T-helper 17 cell (primary cell): Measurements from ENCODE around the gene ERLIN1. TPM values are rescaled to one million over a fixed set of nuclear protein-coding genes. Genes with fewer than 3 reads are reported as not detected.

Source experiments
- ATAC-seq: fragments of 150-1000 bp; cut with Tn5 transposase; 2 replicates; pipeline ENCODE4 v1.10.0; 2021; ENCODE audit warnings: mild to moderate bottlenecking, moderate library complexity
- DNase-seq, 3 donors: peaks; one replicate each; pipeline versions ENCODE4 v3.0.0 to v3.0.0-alpha.2; 2020 to 2021
- H3K9me3 ChIP-seq: one replicate; pipeline ENCODE4 v1.7.0; 2013; ENCODE audit warnings: low read length, mild to moderate bottlenecking; ENCODE audit not compliant: control insufficient read depth, poor library complexity, severe bottlenecking
- H3K27ac Mint-ChIP-seq: one replicate; pipeline ENCODE4 v1.8.0; 2022; ENCODE audit warnings: mild to moderate bottlenecking, moderate library complexity, mixed read lengths
- H3K27me3 Mint-ChIP-seq: one replicate; pipeline ENCODE4 v1.8.0; 2022; ENCODE audit warnings: mixed read lengths
- H3K36me3 Mint-ChIP-seq: one replicate; pipeline ENCODE4 v1.8.0; 2022; ENCODE audit warnings: low read depth, mixed read lengths
- H3K4me1 Mint-ChIP-seq: one replicate; pipeline ENCODE4 v1.8.0; 2022; ENCODE audit warnings: mild to moderate bottlenecking, mixed read lengths
- H3K4me3 Mint-ChIP-seq: one replicate; pipeline ENCODE4 v1.8.0; 2022; ENCODE audit warnings: mild to moderate bottlenecking, moderate library complexity, mixed read lengths
- total RNA-seq, 4 donors: library from RNA in 2 of 4; stranded (reverse) in 2 of 4; gene quantifications; one replicate each; pipeline ENCODE4 v1.2.3 and lab custom pipeline; 2022 to 2026

Gene ERLIN1
- total RNA-seq, 2 donors from 2014 or later: 3.7 to 5.7 TPM

- H3K4me1 Mint-ChIP-seq: peaks cover 53% of the 10 kb centered on the region
These were observed 704 bp upstream of the ERLIN1 start for GRCh38 chr10:100186253-100187212.

GRCh38 chr10:100184840-100185239 lies 989 bp downstream of the ERLIN1 start:
- DNase-seq: no peak

More at GRCh38 chr10:100186253-100187212, 704 bp upstream of the ERLIN1 start:
- ATAC-seq (peak; percentile 69), DNase-seq (no peak)
- H3K36me3 Mint-ChIP-seq: peaks cover 6% of the 10 kb centered on the region
- H3K27ac Mint-ChIP-seq: peak overlapping the region; percentile 98
- peak overlapping the region; percentile 97 for H3K4me3 Mint-ChIP-seq
- no peaks in the 10 kb centered on the region for H3K27me3 Mint-ChIP-seq
- H3K9me3 ChIP-seq: no peaks in the 10 kb centered on the region

DNA sequence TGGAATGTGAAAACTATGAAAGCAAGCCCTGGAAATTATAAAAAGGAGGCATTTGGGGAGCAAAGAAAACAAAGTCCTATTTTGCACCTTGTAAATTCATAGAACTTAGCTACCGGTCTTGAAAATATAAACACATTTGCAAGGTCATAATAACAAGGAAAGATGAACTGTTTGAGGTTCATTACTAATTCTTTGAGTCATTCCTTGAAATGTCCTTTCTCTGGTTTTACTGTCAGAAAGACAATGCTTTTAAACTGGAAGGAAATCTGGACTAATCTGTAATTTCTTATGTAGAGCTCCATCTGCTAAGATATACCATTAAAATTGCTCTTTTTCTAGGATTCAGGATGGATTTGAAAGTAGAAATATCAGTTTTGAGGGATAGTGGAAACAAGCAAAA lies 1.4 kb downstream of the ERLIN1 start:
- peak overlapping the region; percentile 98 for H3K27ac Mint-ChIP-seq
- H3K36me3 Mint-ChIP-seq: peaks cover 6% of the 10 kb centered on the region
- no peaks in the 10 kb centered on the region for H3K27me3 Mint-ChIP-seq
- DNase-seq (no peak), ATAC-seq (no peak)
- no peaks in the 10 kb centered on the region for H3K9me3 ChIP-seq
- peaks cover 51% of the 10 kb centered on the region for H3K4me1 Mint-ChIP-seq
- H3K4me3 Mint-ChIP-seq: peak overlapping the region; percentile 97

More at GRCh38 chr10:100184840-100185239, 989 bp downstream of the ERLIN1 start:
- peak overlapping the region; percentile 98 for H3K27ac Mint-ChIP-seq
- H3K4me3 Mint-ChIP-seq: peak overlapping the region; percentile 97
- peaks cover 6% of the 10 kb centered on the region for H3K36me3 Mint-ChIP-seq
- no peak for ATAC-seq
- H3K27me3 Mint-ChIP-seq: no peaks in the 10 kb centered on the region
- peaks cover 51% of the 10 kb centered on the region for H3K4me1 Mint-ChIP-seq
- H3K9me3 ChIP-seq: no peaks in the 10 kb centered on the region

DNA sequence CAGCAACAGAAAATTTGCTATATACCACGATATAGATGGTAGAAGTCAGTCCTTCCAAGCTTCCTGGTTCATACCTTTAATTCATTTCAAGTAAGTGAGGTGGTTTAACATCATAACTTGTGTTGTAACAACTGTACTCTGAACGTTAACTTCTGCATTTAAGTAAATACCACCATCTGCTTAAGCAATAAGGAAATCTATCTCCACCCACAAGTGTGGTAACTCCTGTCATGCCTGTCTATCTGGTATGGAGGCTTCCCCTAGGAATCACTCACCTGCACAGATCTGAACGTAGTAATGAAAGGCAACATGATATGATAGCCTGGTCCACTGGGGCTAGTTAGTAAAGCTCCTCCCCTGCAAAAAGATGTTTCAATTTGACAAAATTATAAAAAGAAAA lies 2.3 kb downstream of the ERLIN1 start:
- ATAC-seq (no peak), DNase-seq (no peak)
- Mint-ChIP-seq H3K4me3 (no peak overlapping the region), H3K4me1 (peaks cover 50% of the 10 kb centered on the region), H3K27ac (peak overlapping the region; percentile 93), H3K27me3 (no peaks in the 10 kb centered on the region), H3K36me3 (peaks cover 6% of the 10 kb centered on the region)
- no peaks in the 10 kb centered on the region for H3K9me3 ChIP-seq

GRCh38 chr10:100182908-100183307 lies 2.9 kb downstream of the ERLIN1 start:
- Mint-ChIP-seq H3K27me3 (no peaks in the 10 kb centered on the region), H3K27ac (peak overlapping the region; percentile 93), H3K4me1 (peaks cover 48% of the 10 kb centered on the region), H3K36me3 (peaks cover 8% of the 10 kb centered on the region), H3K4me3 (no peak overlapping the region)
- no peaks in the 10 kb centered on the region for H3K9me3 ChIP-seq
- ATAC-seq (no peak), DNase-seq (no peak)

- H3K27me3 Mint-ChIP-seq: no peaks in the 10 kb centered on the region
These were observed 3.5 kb downstream of the ERLIN1 start for GRCh38 chr10:100182281-100182680.

DNA sequence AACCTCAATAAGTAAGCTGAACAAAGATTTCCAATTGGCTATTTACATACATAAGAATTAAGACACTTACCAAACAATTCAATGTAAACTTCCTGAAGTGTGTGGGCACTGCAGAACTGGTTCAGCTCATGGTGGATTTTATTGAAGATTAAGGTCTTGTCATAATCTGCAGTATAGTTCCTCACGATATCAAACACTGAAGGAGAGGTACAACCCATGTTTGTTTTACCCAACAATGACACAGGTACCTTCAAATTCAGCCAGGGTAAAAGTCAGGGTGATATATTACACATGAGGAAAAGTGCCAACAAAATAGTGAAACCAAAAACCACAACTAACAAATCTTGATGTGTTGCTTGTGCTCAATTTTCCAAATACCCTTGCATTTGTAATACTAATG lies 10.0 kb downstream of the ERLIN1 start:
- Mint-ChIP-seq H3K27ac (no peak overlapping the region), H3K36me3 (peaks cover 9% of the 10 kb centered on the region), H3K4me1 (peaks cover 15% of the 10 kb centered on the region), H3K4me3 (no peak overlapping the region), H3K27me3 (no peaks in the 10 kb centered on the region)
- DNase-seq (no peak), ATAC-seq (no peak)
- H3K9me3 ChIP-seq: no peaks in the 10 kb centered on the region

More at GRCh38 chr10:100182281-100182680, 3.5 kb downstream of the ERLIN1 start:
- Mint-ChIP-seq H3K4me3 (no peak overlapping the region), H3K27ac (peak overlapping the region; percentile 93), H3K36me3 (peaks cover 9% of the 10 kb centered on the region), H3K4me1 (peaks cover 47% of the 10 kb centered on the region)
- no peaks in the 10 kb centered on the region for H3K9me3 ChIP-seq
- ATAC-seq: no peak
- DNase-seq: no peak

DNA sequence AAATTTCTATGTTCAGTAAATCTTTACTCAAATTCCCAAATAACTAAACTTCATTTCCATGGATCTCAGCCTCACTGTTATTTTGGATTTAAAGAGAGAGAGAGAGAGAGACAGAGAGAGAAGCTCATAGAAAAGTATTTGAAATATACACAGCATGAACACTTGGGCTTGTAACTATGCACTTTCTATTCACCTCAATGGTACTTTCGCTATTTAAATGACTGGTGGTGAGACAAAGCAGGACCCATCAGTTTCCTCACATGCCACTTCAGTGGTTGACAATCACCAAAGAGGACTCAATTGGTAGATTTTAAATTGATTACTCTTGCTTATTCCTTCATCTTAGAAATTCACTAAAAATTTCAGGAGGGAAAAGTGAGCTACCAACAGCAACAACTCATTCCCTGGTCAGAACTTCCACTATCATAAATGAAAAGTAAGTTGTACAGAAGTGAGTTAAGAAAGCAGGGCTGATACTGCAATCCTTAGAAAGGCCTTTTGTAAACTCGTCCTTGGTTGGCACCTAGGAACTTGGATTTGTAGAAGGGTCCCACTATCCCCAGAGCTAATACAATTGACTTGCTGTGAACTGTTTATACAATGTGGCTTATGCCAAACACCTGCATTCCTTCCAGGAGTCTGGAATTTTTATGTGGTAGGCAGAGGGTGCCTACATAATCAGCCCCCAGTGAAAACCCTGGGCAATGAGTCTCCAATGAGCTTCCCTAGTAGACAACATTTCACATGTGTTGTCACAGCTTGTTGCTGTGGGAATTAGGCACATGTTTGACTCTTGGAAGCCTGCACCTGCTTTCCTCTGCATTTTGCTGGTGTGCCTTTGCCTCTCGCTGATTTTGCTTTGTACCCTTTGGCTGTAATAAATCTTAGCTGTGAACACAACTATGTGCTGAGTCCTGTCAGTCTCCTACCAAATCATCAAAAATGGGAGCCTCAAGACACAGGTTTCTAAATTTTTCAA lies 10.8 kb downstream of the ERLIN1 start:
- Mint-ChIP-seq H3K4me3 (no peak overlapping the region), H3K4me1 (peaks cover 14% of the 10 kb centered on the region), H3K36me3 (peaks cover 13% of the 10 kb centered on the region), H3K27me3 (no peaks in the 10 kb centered on the region), H3K27ac (no peak overlapping the region)
- no peaks in the 10 kb centered on the region for H3K9me3 ChIP-seq
- no peak for DNase-seq
- no peak for ATAC-seq

GRCh38 chr10:100173035-100173434 lies 12.8 kb downstream of the ERLIN1 start:
- H3K27me3 Mint-ChIP-seq: no peaks in the 10 kb centered on the region
- ATAC-seq (no peak), DNase-seq (no peak)
- H3K4me3 Mint-ChIP-seq: no peak overlapping the region
- H3K27ac Mint-ChIP-seq: no peak overlapping the region
- H3K36me3 Mint-ChIP-seq: peaks cover 11% of the 10 kb centered on the region
- H3K9me3 ChIP-seq: no peaks in the 10 kb centered on the region
- H3K4me1 Mint-ChIP-seq: peaks cover 17% of the 10 kb centered on the region

DNA sequence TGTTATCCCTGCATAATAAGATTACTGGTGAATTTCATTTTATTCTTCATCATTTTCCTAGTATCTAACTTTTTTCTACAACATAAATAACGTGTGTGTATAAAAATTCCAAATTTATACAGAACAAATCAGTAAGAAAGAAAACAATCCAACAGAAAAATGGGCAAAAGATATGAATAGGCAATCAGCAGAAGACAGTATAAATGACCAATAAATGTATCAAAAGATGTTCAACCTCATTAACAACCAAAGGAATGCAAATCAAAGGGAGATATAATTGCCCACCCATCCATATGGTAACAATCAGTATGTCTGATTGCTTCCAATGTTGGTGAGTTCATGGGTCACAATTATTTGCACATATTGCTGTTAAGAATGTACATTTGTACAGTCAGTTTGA lies 13.5 kb downstream of the ERLIN1 start:
- no peak for DNase-seq
- no peaks in the 10 kb centered on the region for H3K27me3 Mint-ChIP-seq
- no peak overlapping the region for H3K27ac Mint-ChIP-seq
- ATAC-seq: no peak
- H3K36me3 Mint-ChIP-seq: peaks cover 11% of the 10 kb centered on the region
- H3K4me1 Mint-ChIP-seq: peaks cover 19% of the 10 kb centered on the region
- no peak overlapping the region for H3K4me3 Mint-ChIP-seq
- no peaks in the 10 kb centered on the region for H3K9me3 ChIP-seq

DNA sequence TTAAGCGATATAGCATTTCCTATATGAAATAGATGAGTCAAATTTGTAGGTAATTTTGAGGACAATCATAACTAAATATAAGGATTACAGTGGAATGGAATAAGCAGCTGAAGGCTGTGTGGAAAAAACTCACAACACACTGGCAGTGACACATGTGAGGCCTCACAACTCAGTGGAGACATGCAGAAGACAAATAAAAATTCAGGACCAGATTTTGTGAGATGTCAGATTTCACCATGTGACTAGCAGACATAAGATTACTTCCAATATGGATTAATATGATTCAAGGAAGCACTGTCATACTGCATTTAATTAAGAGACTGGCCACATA lies 17.6 kb downstream of the ERLIN1 start:
- no peaks in the 10 kb centered on the region for H3K9me3 ChIP-seq
- no peaks in the 10 kb centered on the region for H3K27me3 Mint-ChIP-seq
- peak overlapping the region; percentile 86 for H3K4me3 Mint-ChIP-seq
- peak overlapping the region; percentile 95 for H3K27ac Mint-ChIP-seq
- DNase-seq (no peak), ATAC-seq (no peak)
- peaks cover 16% of the 10 kb centered on the region for H3K4me1 Mint-ChIP-seq
- peaks cover 5% of the 10 kb centered on the region for H3K36me3 Mint-ChIP-seq

DNA sequence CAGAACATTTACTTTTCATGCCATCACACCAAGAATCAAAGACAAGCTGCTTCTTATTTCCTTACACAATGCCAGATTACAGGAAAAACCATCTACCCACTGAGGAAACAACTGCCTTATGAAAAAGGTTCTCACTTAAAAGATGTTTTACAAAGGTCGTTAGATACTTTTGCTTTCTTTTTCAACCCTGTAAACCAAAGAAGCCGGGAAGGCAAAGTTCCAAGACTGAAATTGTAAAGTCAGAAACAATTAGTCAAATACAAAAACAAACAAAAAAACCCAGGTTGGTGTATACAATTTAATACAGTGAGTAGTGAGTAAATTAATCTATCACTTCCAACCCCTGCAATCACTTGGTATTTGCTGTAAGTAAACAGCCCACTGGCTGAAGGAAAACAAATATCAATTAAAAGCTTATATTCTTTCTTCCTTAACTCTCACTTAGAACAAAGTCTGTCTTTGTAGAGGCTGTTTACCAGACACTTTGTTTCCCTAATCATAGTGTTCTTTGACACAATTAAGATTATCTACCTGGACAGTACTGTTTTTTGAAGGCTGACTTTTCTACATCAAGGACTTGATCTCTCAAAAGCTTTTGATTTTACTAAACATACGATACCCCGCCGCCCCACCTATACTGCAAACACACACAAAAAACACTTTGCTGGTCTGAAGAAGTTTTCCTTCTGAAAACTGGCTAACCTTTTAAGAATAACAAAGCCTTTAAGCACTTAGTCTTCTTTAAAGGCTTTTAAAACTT lies 18.1 kb downstream of the ERLIN1 start:
- no peaks in the 10 kb centered on the region for H3K9me3 ChIP-seq
- no peaks in the 10 kb centered on the region for H3K27me3 Mint-ChIP-seq
- H3K27ac Mint-ChIP-seq: peak overlapping the region; percentile 95
- H3K36me3 Mint-ChIP-seq: peaks cover 5% of the 10 kb centered on the region
- peak overlapping the region; percentile 86 for H3K4me3 Mint-ChIP-seq
- H3K4me1 Mint-ChIP-seq: peaks cover 16% of the 10 kb centered on the region
- ATAC-seq (peak; percentile 44), DNase-seq (no peak)
